Activated gamma-delta T cell treated with anti-CD3 and anti-CD28 coated beads, Interleukin-2, amount 50 U/mL, for 16 hours (primary cell): Measurements from ENCODE around the gene THAP4.
A peak's percentile ranks its signal among the peaks of the same experiment; 100 is the strongest.

ENCODE experiments used
- DNase-seq: peaks from one replicate; pipeline ENCODE4 v3.0.0-alpha.2; 2020; ENCODE audit warnings: low read depth

The THAP4 gene

GRCh38 chr2:241546771-241547498, 90.0 kb downstream of the THAP4 start:
- no peak for DNase-seq

GRCh38 chr2:241545523-241546473, 91.2 kb downstream of the THAP4 start:
- no peak for DNase-seq

GRCh38 chr2:241545106-241545505, 91.9 kb downstream of the THAP4 start:
- no peak for DNase-seq

- no peak for DNase-seq
Measured at GRCh38 chr2:241542278-241542605, 94.7 kb downstream of the THAP4 start.

- no peak for DNase-seq
Measured at GRCh38 chr2:241541564-241542277, 95.2 kb downstream of the THAP4 start.

GRCh38 chr2:241540771-241541561, 96.0 kb downstream of the THAP4 start:
- peak; percentile 38 for DNase-seq

- no peak for DNase-seq
Measured at GRCh38 chr2:241540401-241540770, 96.6 kb downstream of the THAP4 start.

- DNase-seq: no peak
Measured at GRCh38 chr2:241539616-241540374, 97.2 kb downstream of the THAP4 start.

- DNase-seq: no peak
Measured at GRCh38 chr2:241538838-241539615, 97.9 kb downstream of the THAP4 start.

- no peak for DNase-seq
Measured at GRCh38 chr2:241535871-241536655, 100.9 kb downstream of the THAP4 start.

GRCh38 chr2:241534701-241535375, 102.1 kb downstream of the THAP4 start:
- no peak for DNase-seq
